ENCODE measurements around the gene PLET1.

DNA sequence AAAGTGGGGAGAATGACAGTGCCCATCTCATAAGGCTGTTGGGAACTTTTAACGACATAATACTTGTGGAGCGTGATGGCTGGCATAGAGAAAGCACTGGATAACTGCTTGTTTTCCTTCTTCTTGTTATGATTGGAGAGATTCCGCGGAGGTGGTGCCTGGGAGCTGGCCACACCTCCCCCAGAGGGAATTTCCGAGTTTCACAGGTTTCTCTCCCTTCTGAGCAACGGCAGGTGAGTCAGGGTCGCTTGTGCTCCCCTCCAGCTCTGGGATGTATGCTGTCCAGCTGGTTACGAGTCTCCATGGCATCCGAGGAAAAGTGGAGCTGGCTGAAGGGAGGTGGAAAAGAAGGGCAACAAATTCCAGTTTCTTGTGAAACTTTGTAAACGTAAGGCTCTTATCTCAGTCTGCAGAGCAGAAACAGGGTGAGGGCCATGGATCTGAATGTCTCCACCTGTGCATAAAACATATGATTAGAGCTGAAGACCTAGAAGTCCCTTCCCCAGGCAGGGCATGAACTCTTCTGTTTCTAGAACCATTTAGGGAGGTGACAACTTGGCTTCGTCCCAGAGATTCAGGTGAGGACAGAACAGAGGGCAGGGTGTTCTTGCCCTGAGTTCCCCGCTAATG lies 10.0 kb upstream of the PLET1 start:
- TF ChIP-seq, protein P1, sequence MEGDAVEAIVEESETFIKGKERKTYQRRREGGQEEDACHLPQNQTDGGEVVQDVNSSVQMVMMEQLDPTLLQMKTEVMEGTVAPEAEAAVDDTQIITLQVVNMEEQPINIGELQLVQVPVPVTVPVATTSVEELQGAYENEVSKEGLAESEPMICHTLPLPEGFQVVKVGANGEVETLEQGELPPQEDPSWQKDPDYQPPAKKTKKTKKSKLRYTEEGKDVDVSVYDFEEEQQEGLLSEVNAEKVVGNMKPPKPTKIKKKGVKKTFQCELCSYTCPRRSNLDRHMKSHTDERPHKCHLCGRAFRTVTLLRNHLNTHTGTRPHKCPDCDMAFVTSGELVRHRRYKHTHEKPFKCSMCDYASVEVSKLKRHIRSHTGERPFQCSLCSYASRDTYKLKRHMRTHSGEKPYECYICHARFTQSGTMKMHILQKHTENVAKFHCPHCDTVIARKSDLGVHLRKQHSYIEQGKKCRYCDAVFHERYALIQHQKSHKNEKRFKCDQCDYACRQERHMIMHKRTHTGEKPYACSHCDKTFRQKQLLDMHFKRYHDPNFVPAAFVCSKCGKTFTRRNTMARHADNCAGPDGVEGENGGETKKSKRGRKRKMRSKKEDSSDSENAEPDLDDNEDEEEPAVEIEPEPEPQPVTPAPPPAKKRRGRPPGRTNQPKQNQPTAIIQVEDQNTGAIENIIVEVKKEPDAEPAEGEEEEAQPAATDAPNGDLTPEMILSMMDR (optimal IDR thresholded peaks at IDR 0.05 in 1 of 3, IDR thresholded peaks at IDR 0.05 in 1 of 3, conservative IDR thresholded peaks at IDR 0.05 in 1 of 3; ENCODE audit: extremely low read depth in 1 of 3, insufficient read depth in 2 of 3, low read length in 3 of 3) = no peak
- TF ChIP-seq EZH2 (IDR thresholded peaks at IDR 0.05; ENCODE audit: low read length) = no peak

Data from keratinocyte (primary cell).